ENCODE results near the gene MAOA.
"Not testable (repeated sequence)": the region's sequence is repeated elsewhere in the genome, so short reads cannot be mapped to it uniquely, and the experiment has no call there.

MAOA gene

GRCh38 chrX:43718081-43718480, 62.0 kb downstream of the MAOA start:
- H3K27me3 ChIP-seq (ENCODE audit: insufficient read depth, low read depth, severe bottlenecking) = no peaks in the 10 kb centered on the region
- H3K4me3 ChIP-seq (ENCODE audit: low read depth, low read length) = no peak overlapping the region
- TF ChIP-seq CTCF (IDR thresholded peaks at IDR 0.05; ENCODE audit: low read depth, low read length) = no peak
- no peaks in the 10 kb centered on the region for H3K9me3 ChIP-seq (ENCODE audit: severe bottlenecking)
- no peaks in the 10 kb centered on the region for H3K36me3 ChIP-seq
- no peak for DNase-seq
- no peak overlapping the region for H3K27ac ChIP-seq

- no peak overlapping the region for H3K4me3 ChIP-seq (ENCODE audit: low read depth, low read length)
- no peaks in the 10 kb centered on the region for H3K9me3 ChIP-seq (ENCODE audit: severe bottlenecking)
- H3K27me3 ChIP-seq (ENCODE audit: insufficient read depth, low read depth, severe bottlenecking) = no peaks in the 10 kb centered on the region
- no peaks in the 10 kb centered on the region for H3K36me3 ChIP-seq
- DNase-seq = no peak
- H3K27ac ChIP-seq = no peak overlapping the region
- no peak for TF ChIP-seq CTCF (IDR thresholded peaks at IDR 0.05; ENCODE audit: low read depth, low read length)
Measured at GRCh38 chrX:43718546-43718945, 62.4 kb downstream of the MAOA start.

GRCh38 chrX:43718956-43719355, 62.9 kb downstream of the MAOA start:
- Histone ChIP-seq H3K4me3 (ENCODE audit: low read depth, low read length) (no peak overlapping the region), H3K27me3 (ENCODE audit: insufficient read depth, low read depth, severe bottlenecking) (no peaks in the 10 kb centered on the region), H3K27ac (no peak overlapping the region), H3K36me3 (no peaks in the 10 kb centered on the region), H3K9me3 (ENCODE audit: severe bottlenecking) (no peaks in the 10 kb centered on the region)
- TF ChIP-seq CTCF (IDR thresholded peaks at IDR 0.05; ENCODE audit: low read depth, low read length) = no peak
- no peak for DNase-seq

- H3K9me3 ChIP-seq (ENCODE audit: severe bottlenecking) = no peaks in the 10 kb centered on the region
- H3K27me3 ChIP-seq (ENCODE audit: insufficient read depth, low read depth, severe bottlenecking) = no peaks in the 10 kb centered on the region
- no peaks in the 10 kb centered on the region for H3K36me3 ChIP-seq
- DNase-seq = no peak
- H3K27ac ChIP-seq = no peak overlapping the region
- no peak overlapping the region for H3K4me3 ChIP-seq (ENCODE audit: low read depth, low read length)
- TF ChIP-seq CTCF (IDR thresholded peaks at IDR 0.05; ENCODE audit: low read depth, low read length) = no peak
Measured at GRCh38 chrX:43720082-43720481, 64.0 kb downstream of the MAOA start.

GRCh38 chrX:43720961-43721360, 64.9 kb downstream of the MAOA start:
- H3K27ac ChIP-seq = no peak overlapping the region
- H3K27me3 ChIP-seq (ENCODE audit: insufficient read depth, low read depth, severe bottlenecking) = no peaks in the 10 kb centered on the region
- no peaks in the 10 kb centered on the region for H3K36me3 ChIP-seq
- no peak for DNase-seq
- TF ChIP-seq CTCF (IDR thresholded peaks at IDR 0.05; ENCODE audit: low read depth, low read length) = no peak
- H3K4me3 ChIP-seq (ENCODE audit: low read depth, low read length) = no peak overlapping the region
- no peaks in the 10 kb centered on the region for H3K9me3 ChIP-seq (ENCODE audit: severe bottlenecking)

- not testable (repeated sequence) for H3K9me3 ChIP-seq (ENCODE audit: severe bottlenecking); H3K27ac ChIP-seq; DNase-seq; H3K4me3 ChIP-seq (ENCODE audit: low read depth, low read length); H3K27me3 ChIP-seq (ENCODE audit: insufficient read depth, low read depth, severe bottlenecking); H3K36me3 ChIP-seq
Measured at GRCh38 chrX:43725227-43725626, 69.1 kb downstream of the MAOA start.

GRCh38 chrX:43727254-43727653, 71.2 kb downstream of the MAOA start:
- not testable (repeated sequence) for DNase-seq; H3K27me3 ChIP-seq (ENCODE audit: insufficient read depth, low read depth, severe bottlenecking); H3K4me3 ChIP-seq (ENCODE audit: low read depth, low read length); H3K9me3 ChIP-seq (ENCODE audit: severe bottlenecking); H3K27ac ChIP-seq; H3K36me3 ChIP-seq
